ENCODE measurements around the gene MRPS9. TPM values are rescaled to one million over a fixed set of nuclear protein-coding genes. Genes with fewer than 3 reads are reported as not detected.

MRPS9 gene
- total RNA-seq, 4 donors from 2014 or later: 34.9 to 79.5 (median 38.6) TPM

DNA sequence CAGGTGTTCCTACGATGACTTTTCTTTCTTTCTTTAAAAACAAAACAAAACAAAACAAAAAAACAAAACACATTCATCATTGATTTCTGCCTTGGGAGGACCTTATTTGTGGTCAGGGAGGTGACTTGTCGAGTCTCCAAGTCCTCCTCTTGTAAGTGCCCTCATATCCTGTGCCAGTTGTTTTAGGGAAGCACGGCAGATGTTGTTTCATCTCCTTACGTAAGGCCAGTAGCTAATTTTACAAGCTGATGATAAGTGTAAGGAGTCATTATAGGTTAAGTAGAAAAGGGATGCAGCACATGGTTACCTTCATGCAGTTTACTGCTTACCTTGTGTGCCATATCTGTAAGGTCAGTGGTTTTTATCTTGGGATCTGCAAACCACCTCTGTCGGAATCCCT is 52.2 kb downstream of the MRPS9 start:
- Histone ChIP-seq H3K27me3 (no peaks in the 10 kb centered on the region), H3K4me1 (no peaks in the 10 kb centered on the region), H3K9me3 (no peaks in the 10 kb centered on the region), H3K36me3 (peaks cover 0 to 13% of the 10 kb centered on the region in 2 donors), H3K27ac (no peak overlapping the region), H3K4me3 (no peak overlapping the region)
- in situ Hi-C loops (cut with MboI; ENCODE audit: low sequenced_read_pairs in 4 of 4) (no loop called here), intact Hi-C loops (cut with DNase I; ENCODE audit: low total_unique reads) (no loop called here)
- TF ChIP-seq CTCF (IDR thresholded peaks at IDR 0.05 in 4 of 5, conservative IDR thresholded peaks at IDR 0.05 in 1 of 5): no peak
- TF ChIP-seq POLR2A (IDR thresholded peaks at IDR 0.05): no peak
- DNase-seq (no peak), ATAC-seq (no peak)

DNA sequence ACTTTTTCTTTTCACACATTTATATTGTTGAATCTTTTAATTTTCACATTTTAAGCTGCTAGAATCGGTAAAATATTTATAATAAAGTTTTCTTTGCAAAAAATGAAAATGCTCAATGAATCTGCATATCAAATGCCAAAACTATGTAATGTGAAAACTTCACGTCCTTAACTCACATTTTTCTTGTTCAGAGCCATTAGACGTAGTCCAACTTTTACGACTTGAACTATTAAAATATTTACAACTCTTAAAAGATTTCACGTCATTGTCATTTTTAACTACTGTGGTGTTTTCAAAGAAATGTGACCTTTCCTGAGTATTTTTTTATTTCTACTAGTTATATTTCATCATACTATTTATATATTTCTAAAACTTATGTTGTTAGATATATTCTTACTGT is 54.9 kb downstream of the MRPS9 start:
- ATAC-seq (no peak), DNase-seq (no peak)
- TF ChIP-seq POLR2A (IDR thresholded peaks at IDR 0.05) (no peak), CTCF (IDR thresholded peaks at IDR 0.05 in 4 of 5, conservative IDR thresholded peaks at IDR 0.05 in 1 of 5) (no peak)
- in situ Hi-C loops (cut with MboI; ENCODE audit: low sequenced_read_pairs in 4 of 4) (no loop called here), intact Hi-C loops (cut with DNase I; ENCODE audit: low total_unique reads) (no loop called here)
- no peaks in the 10 kb centered on the region for H3K4me1 ChIP-seq
- H3K4me3 ChIP-seq: no peak overlapping the region
- no peaks in the 10 kb centered on the region for H3K9me3 ChIP-seq
- H3K27me3 ChIP-seq: no peaks in the 10 kb centered on the region
- peaks cover 0 to 21% of the 10 kb centered on the region in 2 donors for H3K36me3 ChIP-seq
- H3K27ac ChIP-seq: no peak overlapping the region

- in situ Hi-C loops (cut with MboI; ENCODE audit: low sequenced_read_pairs in 4 of 4): no loop called here
- ATAC-seq: no peak
- no peak for DNase-seq
- H3K4me3 ChIP-seq: no peak overlapping the region
- intact Hi-C loops (cut with DNase I; ENCODE audit: low total_unique reads): no loop called here
- peaks cover 0 to 17% of the 10 kb centered on the region in 2 donors for H3K36me3 ChIP-seq
- peaks cover 7 to 12% of the 10 kb centered on the region in 2 donors for H3K4me1 ChIP-seq
- H3K9me3 ChIP-seq: no peaks in the 10 kb centered on the region
- TF ChIP-seq CTCF (IDR thresholded peaks at IDR 0.05 in 4 of 5, conservative IDR thresholded peaks at IDR 0.05 in 1 of 5) (no peak), POLR2A (IDR thresholded peaks at IDR 0.05) (no peak)
- peak overlapping the region in 2 of 4 donors; percentile 32 to 41 for H3K27ac ChIP-seq
- H3K27me3 ChIP-seq: no peaks in the 10 kb centered on the region
These were observed 61.3 kb downstream of the MRPS9 start for GRCh38 chr2:105099153-105099552.

GRCh38 chr2:105100046-105100840 is 62.4 kb downstream of the MRPS9 start:
- in situ Hi-C loops (cut with MboI; ENCODE audit: low sequenced_read_pairs in 4 of 4) (no loop called here), intact Hi-C loops (cut with DNase I; ENCODE audit: low total_unique reads) (no loop called here)
- Histone ChIP-seq H3K27me3 (no peaks in the 10 kb centered on the region), H3K9me3 (no peaks in the 10 kb centered on the region), H3K27ac (peak overlapping the region in 2 of 4 donors; percentile 32 to 41), H3K36me3 (peaks cover 0 to 17% of the 10 kb centered on the region in 2 donors), H3K4me3 (no peak overlapping the region), H3K4me1 (peaks cover 7 to 12% of the 10 kb centered on the region in 2 donors)
- ATAC-seq: peak; percentile 66 to 73
- DNase-seq: peak in 1 of 2 donors; percentile 32
- TF ChIP-seq POLR2A (IDR thresholded peaks at IDR 0.05) (no peak), CTCF (IDR thresholded peaks at IDR 0.05 in 4 of 5, conservative IDR thresholded peaks at IDR 0.05 in 1 of 5) (no peak)

Data from gastrocnemius medialis (tissue), 4 donors.